VCaP (cell line): ENCODE measurements around the gene MYB.

Source experiments
- H3K27ac ChIP-seq: fragments of 450-650 bp; 2 replicates; pipeline ENCODE4 v1.5.1; 2017
- CTCF ChIP-seq: fragments of 450-650 bp; conservative IDR thresholded peaks from 2 replicates; pipeline ENCODE4 v1.5.1; 2017; ENCODE audit warnings: mild to moderate bottlenecking, moderate library complexity

MYB gene

DNA sequence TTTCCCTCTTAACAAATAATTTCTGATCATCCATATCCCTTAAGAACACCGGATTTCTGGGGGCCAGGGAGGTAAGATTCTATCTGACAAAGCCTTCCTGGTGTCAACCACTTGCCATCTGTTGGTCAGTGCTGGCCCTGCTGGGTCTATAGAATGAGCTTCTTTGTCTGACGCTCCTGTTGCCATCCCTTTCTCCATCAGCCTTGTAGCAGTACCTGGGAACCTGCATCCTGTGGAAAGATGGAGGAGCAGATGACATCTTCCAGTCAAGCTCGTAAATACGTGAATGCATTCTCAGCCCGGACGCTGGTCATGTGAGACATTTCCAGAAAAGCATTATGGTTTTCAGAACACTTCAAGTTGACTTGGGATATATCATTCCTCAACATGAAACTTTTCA is 36.6 kb downstream of the MYB start:
- TF ChIP-seq CTCF: no peak
- H3K27ac ChIP-seq: no peak overlapping the region

GRCh38 chr6:135219346-135219745 is 38.2 kb downstream of the MYB start:
- no peak overlapping the region for H3K27ac ChIP-seq
- no peak for TF ChIP-seq CTCF

DNA sequence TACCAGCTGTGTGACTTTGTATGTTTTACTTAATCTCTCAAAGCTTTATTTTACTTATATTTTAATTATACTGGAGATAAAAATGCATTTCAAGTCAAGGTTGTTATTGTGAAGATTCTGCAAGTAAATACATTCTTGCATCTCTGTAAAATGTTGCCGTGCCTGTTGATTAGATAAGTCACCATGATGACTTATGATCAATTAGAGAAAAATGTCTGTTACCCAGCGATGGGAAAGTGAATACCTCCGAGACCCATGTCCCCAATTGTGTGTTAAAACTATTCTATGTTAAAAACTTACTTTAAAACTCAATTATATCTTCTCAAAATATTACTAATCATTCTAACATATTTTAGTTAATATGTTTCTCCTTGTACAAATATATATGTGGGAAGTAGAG is 39.9 kb downstream of the MYB start:
- H3K27ac ChIP-seq: no peak overlapping the region
- TF ChIP-seq CTCF: no peak

DNA sequence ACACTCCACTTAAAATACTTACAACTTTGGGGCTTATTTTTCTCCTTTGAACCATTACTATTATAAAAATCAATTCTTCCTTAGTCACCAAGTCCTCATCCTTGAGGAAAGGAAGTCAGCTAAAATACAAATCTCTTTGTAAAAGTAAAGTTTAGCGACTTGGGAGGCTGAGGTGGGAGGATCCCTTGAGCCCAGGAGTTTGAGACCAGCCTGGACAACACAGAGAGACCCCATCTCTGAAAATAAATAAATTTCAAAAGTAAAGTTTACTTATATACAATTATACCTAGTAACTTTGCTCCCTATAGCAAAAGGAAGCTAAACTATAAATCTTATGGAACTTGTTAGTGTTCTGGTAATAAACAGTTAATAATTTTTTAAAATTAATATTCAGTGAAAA is 40.4 kb downstream of the MYB start:
- TF ChIP-seq CTCF: no peak
- no peak overlapping the region for H3K27ac ChIP-seq

GRCh38 chr6:135222623-135223022 is 41.5 kb downstream of the MYB start:
- TF ChIP-seq CTCF: no peak
- H3K27ac ChIP-seq: no peak overlapping the region

DNA sequence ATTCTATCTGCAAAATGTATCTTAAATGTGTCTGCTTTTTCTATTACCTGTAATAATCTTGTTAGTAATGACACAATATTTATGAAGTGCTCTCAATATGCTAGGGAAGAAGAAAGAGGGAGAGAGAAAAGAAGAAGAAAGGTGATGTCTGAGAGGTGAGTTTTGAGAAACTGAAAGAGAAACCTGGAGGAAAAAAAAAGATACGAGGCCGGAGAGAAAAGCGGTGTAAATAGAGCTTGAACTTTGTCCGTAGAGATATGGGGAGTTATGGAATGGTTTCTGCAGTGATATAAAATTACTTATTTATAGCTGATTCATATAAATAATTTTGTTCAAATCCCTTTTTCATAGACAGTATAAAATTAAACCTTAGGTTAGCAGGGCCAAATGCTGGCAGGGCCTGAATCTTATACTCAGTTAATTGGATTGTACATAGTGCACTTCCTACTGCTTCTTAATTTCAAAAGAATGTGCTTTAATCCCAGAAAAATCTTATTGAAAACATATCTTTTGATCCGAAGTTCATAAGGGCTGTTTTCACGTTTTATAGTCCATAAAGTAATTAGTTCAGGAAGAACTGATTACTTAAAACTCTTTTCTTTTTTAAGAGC is 43.0 kb downstream of the MYB start:
- H3K27ac ChIP-seq: no peak overlapping the region
- no peak for TF ChIP-seq CTCF

DNA sequence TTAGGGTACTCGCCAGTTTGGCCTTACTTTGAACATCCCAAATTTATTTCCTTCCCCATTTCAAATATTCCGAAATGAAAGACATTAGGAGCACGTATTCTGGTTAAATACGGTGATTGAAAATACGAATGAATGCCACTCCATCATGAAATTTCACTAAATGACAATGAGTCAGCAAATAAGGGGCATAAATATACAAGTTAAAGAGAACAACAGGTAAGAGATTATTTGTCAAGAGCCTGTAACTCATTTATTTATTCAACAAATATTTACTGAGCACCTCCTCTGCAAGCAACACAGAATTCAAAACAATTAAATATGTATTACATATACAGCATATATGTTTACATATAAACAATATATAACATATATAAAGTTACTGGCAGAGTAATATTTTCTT is 44.8 kb downstream of the MYB start:
- no peak for TF ChIP-seq CTCF
- H3K27ac ChIP-seq: no peak overlapping the region
